Liver (tissue), 3 donors: ENCODE data around the gene MYO7B.

ENCODE experiments used
- ATF3 ChIP-seq: IDR thresholded peaks from 2 replicates; pipeline ENCODE4 v1.6.1; 2016; ENCODE audit warnings: antibody characterized with exemption
- CTCF ChIP-seq: fragments of 150-350 bp; IDR thresholded peaks from 2 replicates; pipeline ENCODE4 v1.5.1; 2017; ENCODE audit warnings: improper control_type of control experiment, low read depth, low read length; ENCODE audit not compliant: missing input control
- EGR1 ChIP-seq, 2 donors: IDR thresholded peaks; 2 replicates each; pipeline ENCODE4 v1.6.1; 2016 to 2018; ENCODE audit warnings: antibody characterized with exemption in 2 of 2, low read depth in 2 of 2
- FOXA1 ChIP-seq: IDR thresholded peaks from 2 replicates; pipeline ENCODE4 v1.6.1; 2016; ENCODE audit warnings: antibody characterized with exemption
- GABPA ChIP-seq, 2 donors: IDR thresholded peaks in 1 of 2; conservative IDR thresholded peaks in 1 of 2; 2 replicates each; pipeline ENCODE4 v1.6.1; 2016; ENCODE audit warnings: antibody characterized with exemption in 2 of 2, mild to moderate bottlenecking in 1 of 2, moderate library complexity in 1 of 2
- HNF4G ChIP-seq: IDR thresholded peaks from 2 replicates; pipeline ENCODE4 v1.6.1; 2016; ENCODE audit warnings: antibody characterized with exemption
- JUND ChIP-seq, 2 donors: IDR thresholded peaks; 2 replicates each; pipeline ENCODE4 v1.6.1; 2016; ENCODE audit warnings: antibody characterized with exemption in 2 of 2
- MAX ChIP-seq: IDR thresholded peaks from 2 replicates; pipeline ENCODE4 v1.6.1; 2016; ENCODE audit warnings: antibody characterized with exemption
- RAD21 ChIP-seq, 2 donors: IDR thresholded peaks; 2 replicates each; pipeline ENCODE4 v1.6.1; 2016; ENCODE audit warnings: antibody characterized with exemption in 2 of 2, mild to moderate bottlenecking in 2 of 2
- REST ChIP-seq: IDR thresholded peaks from 2 replicates; pipeline ENCODE4 v1.6.1; 2016; ENCODE audit warnings: antibody characterized with exemption, mild to moderate bottlenecking
- SP1 ChIP-seq: IDR thresholded peaks from 2 replicates; pipeline ENCODE4 v1.6.1; 2018; ENCODE audit warnings: antibody characterized with exemption, mild to moderate bottlenecking
- TAF1 ChIP-seq: conservative IDR thresholded peaks from 2 replicates; pipeline ENCODE4 v1.6.1; 2016; ENCODE audit warnings: antibody characterized with exemption, mild to moderate bottlenecking
- YY1 ChIP-seq: IDR thresholded peaks from 2 replicates; pipeline ENCODE4 v1.6.1; 2016; ENCODE audit warnings: antibody characterized with exemption, mild to moderate bottlenecking
- ZBTB33 ChIP-seq: IDR thresholded peaks from 2 replicates; pipeline ENCODE4 v1.6.1; 2016; ENCODE audit warnings: antibody characterized with exemption
- donor health status: healthy.
- donor health status: healthy.

- TF ChIP-seq MAX (no peak), CTCF (no peak), FOXA1 (no peak), TAF1 (no peak), ZBTB33 (no peak), RAD21 (IDR thresholded peaks at IDR 0.05) (no peak), YY1 (no peak), SP1 (no peak), GABPA (IDR thresholded peaks at IDR 0.05 in 1 of 2, conservative IDR thresholded peaks at IDR 0.05 in 1 of 2) (no peak), EGR1 (IDR thresholded peaks at IDR 0.05; ENCODE audit: low read depth in 2 of 2) (no peak), HNF4G (no peak), JUND (IDR thresholded peaks at IDR 0.05) (no peak), REST (no peak), ATF3 (no peak)
These were observed 10.3 kb downstream of the MYO7B start for GRCh38 chr2:127545796-127546195.
